Muscle of leg (tissue), 11 donors: ENCODE results near the gene SBNO1. TPM values are rescaled to one million over a fixed set of nuclear protein-coding genes. Genes with fewer than 3 reads are reported as not detected.

Source experiments
- DNase-seq: peaks from one replicate; pipeline ENCODE4 v3.0.0; 2013
- H3K27ac ChIP-seq: one replicate; pipeline ENCODE4 v1.5.1; 2013; ENCODE audit warnings: mild to moderate bottlenecking, low read length, control low read depth
- H3K27me3 ChIP-seq: one replicate; pipeline ENCODE4 v1.6.1; 2013; ENCODE audit warnings: low read length; ENCODE audit not compliant: control insufficient read depth, insufficient read depth
- H3K36me3 ChIP-seq: one replicate; pipeline ENCODE4 v1.6.1; 2013; ENCODE audit warnings: low read length; ENCODE audit not compliant: control insufficient read depth, insufficient read depth
- H3K4me1 ChIP-seq: one replicate; pipeline ENCODE4 v1.6.1; 2013; ENCODE audit warnings: low read length; ENCODE audit not compliant: control insufficient read depth, insufficient read depth
- H3K4me3 ChIP-seq: one replicate; pipeline ENCODE4 v1.5.1; 2013; ENCODE audit warnings: low read length, control low read depth
- H3K9me3 ChIP-seq: replicated peaks from 2 replicates; pipeline ENCODE4 v1.6.1; 2013; ENCODE audit warnings: low read depth, low read length; ENCODE audit not compliant: control insufficient read depth
- WGBS: methylation state at CpG from one replicate; pipeline ENCODE4 v1.1.5; 2013; ENCODE audit warnings: missing lambda C conversion rate; ENCODE audit not compliant: insufficient coverage; 5-methylcytosine and 5-hydroxymethylcytosine counted together
- polyA plus RNA-seq, 8 donors: library from polyadenylated mRNA; unstranded; fragments of 120-200 nt; gene quantifications; one replicate each; pipeline versions ENCODE4 v1.2.1 to v1.2.3, GENCODE V29; 2013; ENCODE audit warnings: inconsistent platforms in 1 of 8, low replicate concordance in 1 of 8; ENCODE audit not compliant: insufficient read length in 8 of 8, insufficient read depth in 1 of 8
- total RNA-seq: library from RNA; stranded (reverse); fragments of 120-200 nt; gene quantifications from one replicate; pipeline ENCODE4 v1.2.4, GENCODE V29; 2013

The SBNO1 gene
- total and polyA plus RNA-seq, 9 donors = 9.8 to 19.9 (median 16.2) TPM

GRCh38 chr12:123398550-123399254 is 34.1 kb upstream of the SBNO1 start:
- Histone ChIP-seq H3K27me3 (no peaks in the 10 kb centered on the region), H3K4me1 (peaks cover 17% of the 10 kb centered on the region), H3K4me3 (no peak overlapping the region), H3K9me3 (no peaks in the 10 kb centered on the region), H3K36me3 (peaks cover 64% of the 10 kb centered on the region), H3K27ac (peak overlapping the region; percentile 65)
- WGBS = 68% methylated on average over 11 of the region's 14 CpGs
- DNase-seq = peak; percentile 61

GRCh38 chr12:123398177-123398549 is 33.5 kb upstream of the SBNO1 start:
- Histone ChIP-seq H3K4me3 (no peak overlapping the region), H3K9me3 (no peaks in the 10 kb centered on the region), H3K27me3 (no peaks in the 10 kb centered on the region), H3K4me1 (peaks cover 17% of the 10 kb centered on the region), H3K36me3 (peaks cover 64% of the 10 kb centered on the region), H3K27ac (peak overlapping the region; percentile 65)
- 92% methylated on average over 2 of the region's 10 CpGs for WGBS
- DNase-seq = no peak

- WGBS = no CpG with 5 or more reads among the region's 6 CpGs
- no peaks in the 10 kb centered on the region for H3K9me3 ChIP-seq
- H3K4me1 ChIP-seq = peaks cover 17% of the 10 kb centered on the region
- H3K27me3 ChIP-seq = no peaks in the 10 kb centered on the region
- no peak overlapping the region for H3K27ac ChIP-seq
- H3K36me3 ChIP-seq = peaks cover 62% of the 10 kb centered on the region
- no peak overlapping the region for H3K4me3 ChIP-seq
- no peak for DNase-seq
These were observed 32.8 kb upstream of the SBNO1 start for GRCh38 chr12:123397400-123397799.

GRCh38 chr12:123396954-123397353 is 32.3 kb upstream of the SBNO1 start:
- Histone ChIP-seq H3K36me3 (peaks cover 62% of the 10 kb centered on the region), H3K27me3 (no peaks in the 10 kb centered on the region), H3K4me3 (no peak overlapping the region), H3K9me3 (no peaks in the 10 kb centered on the region), H3K4me1 (peaks cover 17% of the 10 kb centered on the region), H3K27ac (no peak overlapping the region)
- no peak for DNase-seq
- 92% methylated on average over 6 of the region's 9 CpGs for WGBS

GRCh38 chr12:123396543-123396942 is 31.9 kb upstream of the SBNO1 start:
- Histone ChIP-seq H3K36me3 (peaks cover 64% of the 10 kb centered on the region), H3K4me1 (peaks cover 20% of the 10 kb centered on the region), H3K9me3 (no peaks in the 10 kb centered on the region), H3K27ac (no peak overlapping the region), H3K4me3 (no peak overlapping the region), H3K27me3 (no peaks in the 10 kb centered on the region)
- 86% methylated on average over 2 of the region's 2 CpGs for WGBS
- DNase-seq = no peak

- Histone ChIP-seq H3K27me3 (no peaks in the 10 kb centered on the region), H3K36me3 (peaks cover 74% of the 10 kb centered on the region), H3K9me3 (no peaks in the 10 kb centered on the region), H3K4me1 (peaks cover 31% of the 10 kb centered on the region), H3K27ac (no peak overlapping the region), H3K4me3 (no peak overlapping the region)
- 93% methylated on average over 4 of the region's 5 CpGs for whole genome bisulfite sequencing
- no peak for DNase-seq
These were observed 30.6 kb upstream of the SBNO1 start for GRCh38 chr12:123395236-123395635.

- no peaks in the 10 kb centered on the region for H3K9me3 ChIP-seq
- peaks cover 28% of the 10 kb centered on the region for H3K4me1 ChIP-seq
- peaks cover 68% of the 10 kb centered on the region for H3K36me3 ChIP-seq
- no peak overlapping the region for H3K4me3 ChIP-seq
- no CpG with 5 or more reads among the region's 4 CpGs for WGBS
- H3K27me3 ChIP-seq = no peaks in the 10 kb centered on the region
- DNase-seq = no peak
- H3K27ac ChIP-seq = no peak overlapping the region
These were observed 29.1 kb upstream of the SBNO1 start for GRCh38 chr12:123393747-123394146.

GRCh38 chr12:123391546-123392343 is 27.1 kb upstream of the SBNO1 start:
- no peaks in the 10 kb centered on the region for H3K9me3 ChIP-seq
- H3K36me3 ChIP-seq = peaks cover 55% of the 10 kb centered on the region
- no peak for DNase-seq
- H3K4me1 ChIP-seq = peaks cover 34% of the 10 kb centered on the region
- no peak overlapping the region for H3K27ac ChIP-seq
- no peak overlapping the region for H3K4me3 ChIP-seq
- 86% methylated on average over 5 of the region's 8 CpGs for WGBS
- H3K27me3 ChIP-seq = no peaks in the 10 kb centered on the region

GRCh38 chr12:123390498-123391426 is 26.1 kb upstream of the SBNO1 start:
- peak; percentile 43 for DNase-seq
- H3K4me3 ChIP-seq = peak overlapping the region; percentile 60
- H3K27me3 ChIP-seq = no peaks in the 10 kb centered on the region
- no peaks in the 10 kb centered on the region for H3K9me3 ChIP-seq
- H3K4me1 ChIP-seq = peaks cover 34% of the 10 kb centered on the region
- WGBS = 67% methylated on average over 16 of the region's 23 CpGs
- peaks cover 45% of the 10 kb centered on the region for H3K36me3 ChIP-seq
- H3K27ac ChIP-seq = no peak overlapping the region
